T-helper 1 cell treated with Interleukin-12 subunit alpha and Interleukin-12 subunit beta and Interleukin-4 antibody, amounts not matched to agents 30 ng/mL and 1 ng/mL, for 36 hours (primary cell): ENCODE results near the gene NUDT9. TPM values are rescaled to one million over a fixed set of nuclear protein-coding genes. Genes with fewer than 3 reads are reported as not detected.
"Not testable (repeated sequence)": the region's sequence is repeated elsewhere in the genome, so short reads cannot be mapped to it uniquely, and the experiment has no call there.

Experiments
- intact Hi-C: fragments of 100-400 bp; cut with micrococcal nuclease; formaldehyde crosslinking; loops from one replicate; pipeline ENCODE4 v1.15.1; 2024
- total RNA-seq: library from RNA; stranded (reverse); gene quantifications from 2 replicates; pipeline ENCODE4 v1.2.3, GENCODE V29; 2022

Gene NUDT9, protein sequence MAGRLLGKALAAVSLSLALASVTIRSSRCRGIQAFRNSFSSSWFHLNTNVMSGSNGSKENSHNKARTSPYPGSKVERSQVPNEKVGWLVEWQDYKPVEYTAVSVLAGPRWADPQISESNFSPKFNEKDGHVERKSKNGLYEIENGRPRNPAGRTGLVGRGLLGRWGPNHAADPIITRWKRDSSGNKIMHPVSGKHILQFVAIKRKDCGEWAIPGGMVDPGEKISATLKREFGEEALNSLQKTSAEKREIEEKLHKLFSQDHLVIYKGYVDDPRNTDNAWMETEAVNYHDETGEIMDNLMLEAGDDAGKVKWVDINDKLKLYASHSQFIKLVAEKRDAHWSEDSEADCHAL
- 11.2 and 11.6 TPM in 2 replicates for total RNA-seq

DNA sequence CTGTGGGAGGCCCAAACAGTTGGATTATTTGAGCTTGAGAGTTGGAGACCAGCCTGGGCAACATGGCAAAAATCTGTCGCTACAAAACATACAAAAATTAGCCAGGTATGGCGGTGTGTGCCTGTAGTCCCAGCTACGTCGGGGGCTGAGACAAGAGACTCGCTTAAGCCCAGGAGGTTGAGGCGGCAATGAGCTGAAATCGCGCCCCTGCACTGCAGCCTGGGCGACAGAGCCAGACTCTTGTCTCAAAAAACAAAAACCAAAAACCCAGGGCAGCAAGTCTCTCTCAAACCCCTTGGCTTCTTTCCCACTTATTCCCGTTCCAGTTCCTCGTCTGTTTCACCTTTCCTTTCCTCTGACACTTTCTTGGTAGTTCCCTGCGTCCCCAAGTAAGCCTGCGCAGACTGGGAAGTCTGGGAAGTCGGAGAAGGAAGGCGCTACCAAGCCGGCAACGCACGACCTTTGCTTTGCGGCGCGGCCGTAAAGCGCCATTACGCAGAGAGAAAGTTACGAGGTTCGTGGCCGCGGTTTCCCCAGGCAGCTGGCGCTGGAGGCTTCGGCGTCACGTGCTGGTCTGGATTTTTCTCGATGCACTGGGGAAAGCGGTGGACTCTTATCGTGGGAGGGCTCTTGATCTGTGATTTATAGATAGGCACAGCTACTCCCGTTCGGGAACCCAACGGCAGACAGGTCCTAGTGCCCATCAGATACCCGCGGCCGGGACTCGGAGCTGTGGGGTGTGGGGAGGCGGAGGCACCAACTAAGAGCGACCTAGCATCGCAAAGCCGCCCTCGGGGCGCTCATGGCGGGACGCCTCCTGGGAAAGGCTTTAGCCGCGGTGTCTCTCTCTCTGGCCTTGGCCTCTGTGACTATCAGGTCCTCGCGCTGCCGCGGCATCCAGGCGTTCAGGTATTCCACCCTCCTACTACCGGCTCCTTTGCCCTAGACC is at the start of gene NUDT9:
Gene NUDT9, plus strand, starts transcription at position 470 of the 949 bp plus-strand sequence. Its CDS starts 333 bp downstream, at position 803.
- intact Hi-C loops, result loop anchor here (1.0 to 10.0 kb wide), 12 partner anchors 31 to 1400 kb away; partner anchors contain the start of genes HERC3, HERC5, HSD17B11 and KLHL8

DNA sequence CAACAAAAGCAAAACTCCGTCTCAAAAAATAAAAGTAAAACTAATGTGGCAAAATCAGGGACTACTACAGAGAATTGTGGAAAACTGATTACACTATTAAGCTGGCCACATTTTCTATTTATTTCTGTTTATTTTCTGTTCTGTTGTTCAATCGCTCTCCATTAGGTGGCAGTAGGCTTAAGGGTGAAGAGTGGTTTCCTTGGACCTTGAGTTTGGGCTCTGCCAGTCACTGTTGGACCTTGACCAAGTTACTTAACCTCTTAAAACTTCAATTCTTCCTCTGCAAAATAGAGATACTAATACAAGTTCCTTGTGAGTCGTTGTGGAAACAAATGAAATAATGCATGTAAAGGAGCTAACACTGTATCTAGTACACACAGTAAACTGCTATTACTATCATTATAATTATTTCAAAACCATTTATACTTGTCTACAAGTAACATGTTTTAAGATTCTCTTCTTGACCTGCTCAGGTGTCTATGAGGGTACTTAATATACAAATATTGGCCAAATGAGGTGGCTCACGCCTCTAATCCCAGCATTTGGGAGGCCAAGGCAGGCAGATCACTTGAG is 46.6 kb upstream of the NUDT9 start:
- intact Hi-C loops, result loop anchor here (1.0 to 5.0 kb wide), 3 partner anchors 15 to 471 kb away; partner anchors contain the start of gene HSD17B11

DNA sequence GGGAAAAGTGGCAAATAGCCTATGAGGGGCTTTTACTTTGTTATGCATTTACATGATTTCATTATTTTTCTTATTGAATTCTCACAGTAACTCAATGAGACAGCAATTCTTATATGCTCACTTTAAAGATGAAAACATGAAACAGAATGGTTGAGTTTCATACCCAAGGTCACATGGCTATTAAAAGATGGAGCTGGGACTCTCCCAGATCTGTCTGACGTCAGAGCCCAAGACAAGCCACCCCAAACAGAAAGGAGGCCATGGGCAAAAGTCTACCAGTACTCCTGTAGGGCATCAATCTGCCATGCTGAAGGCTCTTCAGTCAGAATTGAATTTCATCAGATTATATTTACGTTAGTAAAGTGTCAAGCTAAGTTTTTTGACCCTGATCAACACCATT is 44.6 kb upstream of the NUDT9 start:
- intact Hi-C loops, result loop anchor here (5.0 kb wide), 1 partner anchor 469 kb away; no protein-coding TSS in a partner anchor

DNA sequence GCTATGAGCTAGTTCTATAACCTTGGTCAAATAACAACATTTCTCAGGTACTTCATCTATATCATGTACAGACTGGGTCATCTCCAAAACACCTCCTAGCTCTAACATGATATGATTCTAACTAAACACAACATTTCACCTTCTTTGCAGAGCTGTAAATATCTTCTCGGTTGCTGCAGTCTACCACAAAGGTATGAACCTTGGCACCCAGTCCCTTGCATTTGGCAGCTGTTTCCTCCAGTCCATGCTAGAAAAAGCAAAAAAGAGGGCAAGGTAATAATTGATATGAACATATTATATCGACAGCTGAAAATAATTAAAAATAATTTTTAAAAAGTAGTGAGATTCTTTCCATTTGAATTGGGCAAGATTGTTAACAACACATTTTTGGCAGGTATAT is 40.3 kb upstream of the NUDT9 start:
- intact Hi-C loops, result no loop called here

DNA sequence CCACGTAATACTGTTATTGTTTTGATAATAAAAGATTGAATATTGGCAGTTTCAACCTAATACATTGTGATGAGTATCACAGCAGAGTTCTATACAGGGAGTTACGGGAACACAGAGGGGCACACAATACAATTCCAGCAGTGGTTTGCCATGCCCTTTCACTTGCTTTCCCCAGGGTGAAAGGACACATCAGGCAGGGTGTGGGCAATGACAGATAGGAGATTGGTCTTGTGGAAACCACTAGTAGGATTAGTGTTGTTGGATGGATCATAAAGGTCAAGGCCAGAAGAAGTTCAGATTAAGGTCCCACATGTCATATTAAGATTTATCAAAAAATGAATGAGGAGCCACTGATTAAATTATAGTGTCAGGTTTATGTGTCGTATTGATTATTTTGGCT is 39.4 kb upstream of the NUDT9 start:
- intact Hi-C loops, result no loop called here

DNA sequence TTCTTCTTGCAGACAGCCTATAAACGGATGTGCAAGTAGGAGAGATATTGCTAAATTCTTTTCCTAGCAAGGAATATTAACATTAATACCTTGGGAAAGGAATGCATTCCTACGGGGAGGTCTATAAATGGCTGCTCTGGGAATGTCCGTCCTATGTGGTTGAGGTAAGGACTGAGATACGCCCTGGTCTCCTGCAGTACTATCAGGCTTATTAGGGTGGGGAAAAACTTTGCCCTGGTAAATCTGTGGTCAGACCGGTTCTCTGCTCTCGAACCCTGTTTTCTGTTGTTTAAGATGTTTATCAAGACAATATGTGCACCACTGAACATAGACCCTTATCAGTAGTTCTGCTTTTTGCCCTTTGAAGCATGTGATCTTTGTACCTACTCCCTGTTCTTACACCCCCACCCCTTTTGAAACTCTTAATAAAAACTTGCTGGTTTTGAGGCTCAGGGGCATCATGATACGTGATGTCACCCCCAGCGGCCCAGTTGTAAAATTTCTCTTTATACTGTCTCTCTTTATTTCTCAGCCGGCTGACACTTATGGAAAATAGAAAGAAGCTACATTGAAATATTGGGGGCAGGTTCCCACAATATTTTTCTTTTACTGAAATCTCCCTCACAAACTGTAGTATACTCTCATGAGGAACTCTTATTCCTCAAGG is 37.8 kb upstream of the NUDT9 start:
- intact Hi-C loops, result not testable (repeated sequence)

DNA sequence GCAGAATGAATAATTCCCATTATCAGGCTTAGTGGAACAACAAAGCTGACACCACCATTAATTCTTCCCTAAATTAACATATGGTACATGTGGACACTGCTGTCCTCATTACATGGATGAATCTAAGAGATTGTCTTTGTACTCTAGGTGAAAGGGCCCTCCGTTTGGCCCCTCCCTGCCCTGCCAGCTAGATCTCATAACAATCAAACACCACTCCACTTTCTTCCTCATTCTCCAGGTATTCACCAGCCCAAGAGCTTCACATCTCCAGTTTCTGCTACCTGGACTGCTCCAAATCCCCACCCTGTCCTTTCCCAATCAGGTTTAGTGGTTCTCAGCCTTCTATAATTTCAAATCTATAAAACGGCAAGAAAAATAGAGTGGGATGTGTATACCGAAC is 35.1 kb upstream of the NUDT9 start:
- intact Hi-C loops, result no loop called here

DNA sequence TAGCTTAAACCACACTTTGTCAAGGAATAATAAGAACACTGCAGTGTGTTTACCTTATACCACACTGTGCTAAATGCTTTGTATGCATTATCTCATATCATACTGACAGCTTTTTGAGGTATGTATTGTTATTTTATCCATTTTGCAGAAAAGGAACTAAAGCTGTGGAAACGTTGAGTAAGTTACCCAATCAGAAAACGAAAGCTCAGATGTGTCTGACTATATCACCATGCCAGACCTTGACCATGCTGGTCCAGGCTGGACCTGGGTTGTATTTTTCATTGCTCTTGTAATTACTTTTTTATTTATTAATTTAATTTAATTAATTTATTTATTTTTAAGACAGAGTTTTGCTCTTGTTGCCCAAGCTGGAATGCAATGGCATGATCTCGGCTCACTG is 33.5 kb upstream of the NUDT9 start:
- intact Hi-C loops, result no loop called here

DNA sequence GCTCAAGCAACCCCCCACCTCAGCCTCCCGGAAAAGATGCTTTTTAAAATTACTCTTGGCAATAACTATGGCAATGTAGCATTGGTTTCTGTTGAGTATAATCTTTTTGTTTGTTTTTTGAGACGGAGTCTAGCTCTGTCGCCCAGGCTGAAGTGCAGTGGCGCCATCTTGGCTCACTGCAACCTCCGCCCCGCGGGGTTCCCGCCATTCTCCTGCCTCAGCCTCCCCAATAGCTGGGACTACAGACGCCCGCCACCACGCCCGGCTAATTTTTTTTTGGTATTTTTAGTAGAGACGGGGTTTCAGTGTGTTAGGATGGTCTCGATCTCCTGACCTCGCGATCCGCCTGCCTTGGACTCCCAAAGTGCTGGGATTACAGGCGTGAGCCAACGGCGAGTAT is 32.3 kb upstream of the NUDT9 start:
- intact Hi-C loops, result loop anchor here (2.0 to 10.0 kb wide), 5 partner anchors 153 to 1722 kb away; partner anchors contain the start of genes HERC3 and TIGD2

DNA sequence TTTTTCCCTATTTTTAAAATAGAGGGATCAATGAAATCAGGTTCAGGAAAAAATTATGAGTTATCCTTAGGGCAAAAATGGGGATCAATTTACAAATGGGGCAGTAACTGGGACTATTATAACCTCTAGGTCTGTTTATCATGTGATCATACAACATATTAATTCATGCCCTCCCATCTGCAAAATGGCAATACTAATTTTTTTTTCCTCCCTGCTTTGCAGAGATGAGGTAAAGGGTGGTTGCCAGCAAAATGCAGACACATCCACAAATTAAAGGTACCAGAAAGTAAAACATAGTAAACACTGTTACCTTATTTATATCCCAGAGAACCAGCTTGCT is 31.9 kb upstream of the NUDT9 start:
- intact Hi-C loops, result loop anchor here (2.0 to 10.0 kb wide), 5 partner anchors 153 to 1722 kb away; partner anchors contain the start of genes HERC3 and TIGD2

DNA sequence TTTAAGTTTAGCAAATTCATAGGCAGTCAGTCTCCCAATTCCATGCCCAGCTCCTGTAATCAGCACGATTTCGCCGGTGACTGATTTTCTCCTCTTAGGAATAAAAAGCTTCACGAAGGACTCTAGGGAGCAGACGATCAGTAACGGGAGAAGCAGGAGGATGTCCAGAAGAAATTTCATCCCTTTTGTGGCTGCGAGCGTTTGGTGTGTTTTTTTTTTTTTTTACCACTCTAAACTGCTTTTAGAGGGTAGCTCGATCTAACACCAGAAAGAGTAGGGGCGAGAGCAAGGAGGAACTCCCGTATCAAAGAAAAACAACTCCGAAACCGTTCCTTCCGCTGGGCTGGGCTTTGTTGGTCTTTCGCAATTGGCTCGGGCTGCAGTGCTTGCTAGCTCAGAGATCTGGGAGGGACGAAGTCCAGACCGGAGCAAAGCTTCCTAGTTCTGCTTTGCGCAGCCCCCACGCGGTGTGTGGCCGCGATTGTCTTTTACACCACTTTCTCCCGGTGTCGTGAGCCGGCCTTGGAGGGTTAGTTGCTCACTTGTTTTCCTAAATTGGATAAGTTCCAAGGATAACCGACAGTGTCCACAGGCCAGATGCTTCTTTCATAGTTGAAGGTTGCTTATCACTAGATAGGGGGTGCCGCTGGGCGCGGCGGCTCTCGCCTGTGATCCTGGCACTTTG is 31.3 kb upstream of the NUDT9 start, which contains the start of gene HSD17B11:
Gene HSD17B11, minus strand, starts transcription at position 298 of the 685 bp plus-strand sequence. Its CDS starts 118 bp downstream, at position 180.
- intact Hi-C loops, result loop anchor here (1.0 to 10.0 kb wide), 10 partner anchors 16 to 1721 kb away; partner anchors contain the start of genes HERC3, KLHL8, NUDT9 and TIGD2

DNA sequence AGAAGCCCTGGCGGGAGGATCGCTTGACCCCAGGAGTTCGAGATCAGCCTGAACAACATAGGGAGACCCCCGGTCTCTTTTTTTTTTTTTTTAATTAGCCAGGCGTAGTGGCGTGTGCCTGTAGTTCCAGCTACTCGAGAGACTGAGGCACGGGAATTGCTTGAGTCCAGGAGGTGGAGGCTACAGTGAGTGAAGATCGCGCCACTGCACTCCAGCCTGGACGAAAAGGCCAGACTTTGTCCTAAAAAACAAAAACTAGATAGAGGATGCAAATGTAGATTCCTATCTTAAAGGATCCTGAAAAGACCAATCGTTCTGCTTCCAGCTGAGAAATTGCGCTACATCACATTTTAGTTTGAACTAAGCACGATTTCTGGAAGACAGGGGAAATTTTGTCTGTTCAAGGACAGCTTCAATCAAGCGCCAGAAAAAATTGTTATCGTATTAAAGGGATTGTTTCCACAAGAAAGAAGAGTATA is 30.8 kb upstream of the NUDT9 start:
- intact Hi-C loops, result loop anchor here (1.0 to 10.0 kb wide), 10 partner anchors 16 to 1721 kb away; partner anchors contain the start of genes HERC3, KLHL8, NUDT9 and TIGD2

DNA sequence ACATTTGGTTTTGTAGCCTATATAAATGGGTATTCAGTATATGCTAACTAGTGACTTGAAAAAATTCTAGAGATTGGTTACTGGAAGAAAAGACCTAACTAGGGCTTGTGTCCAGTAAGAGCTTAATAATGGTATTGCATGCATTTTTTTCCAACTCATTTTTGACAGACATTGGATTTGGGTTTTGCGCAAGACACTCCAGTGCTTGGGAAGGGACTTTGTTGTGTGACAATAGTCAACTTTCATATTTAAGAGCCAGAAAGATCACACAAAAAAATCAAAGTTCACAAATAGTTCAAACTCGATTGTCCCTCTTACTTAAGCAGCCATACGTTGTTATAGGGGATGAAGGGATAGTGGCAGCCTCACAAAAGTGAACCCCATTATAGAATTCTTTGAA is 30.2 kb upstream of the NUDT9 start:
- intact Hi-C loops, result loop anchor here (5.0 to 10.0 kb wide), 3 partner anchors 155 to 1720 kb away; partner anchors contain the start of genes HERC3 and TIGD2

DNA sequence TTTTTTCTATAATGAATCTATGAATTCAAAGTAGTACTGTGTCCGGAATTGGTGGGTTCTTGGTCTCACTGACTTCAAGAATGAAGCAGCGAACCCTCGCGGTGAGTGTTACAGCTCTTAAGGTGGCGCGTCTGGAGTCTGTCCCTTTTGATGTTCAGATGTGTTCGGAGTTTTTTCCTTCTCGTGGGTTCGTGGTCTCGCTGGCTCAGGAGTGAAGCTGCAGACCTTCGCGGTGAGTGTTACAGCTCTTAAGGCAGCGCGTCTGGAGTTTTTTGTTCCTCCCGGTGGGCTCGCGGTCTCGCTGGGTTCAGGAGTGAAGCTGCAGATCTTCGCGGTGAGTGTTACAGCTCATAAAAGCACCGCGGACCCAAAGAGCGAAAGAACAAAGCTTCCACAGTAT is 27.3 kb upstream of the NUDT9 start:
- intact Hi-C loops, result loop anchor here (10.0 kb wide), 1 partner anchor 1200 kb away; the partner anchor contains the start of gene HERC3

DNA sequence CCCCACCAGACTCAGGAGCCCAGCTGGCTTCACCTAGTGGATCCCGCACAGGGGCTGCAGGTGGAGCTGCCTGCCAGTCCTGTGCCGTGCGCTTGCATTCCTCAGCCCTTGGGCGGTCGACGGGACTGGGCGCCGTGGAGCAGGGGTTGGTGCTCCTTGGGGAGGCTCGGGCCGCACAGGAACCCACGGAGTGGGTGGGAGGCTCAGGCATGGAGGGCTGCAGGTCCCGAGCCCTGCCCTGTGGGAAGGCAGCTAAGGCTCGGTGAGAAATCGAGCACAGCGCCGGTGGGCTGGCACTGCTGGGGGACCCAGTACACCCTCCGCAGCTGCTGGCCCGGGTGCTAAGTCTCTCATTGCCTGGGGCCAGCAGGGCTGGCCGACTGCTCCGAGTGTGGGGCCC is 26.5 kb upstream of the NUDT9 start:
- intact Hi-C loops, result loop anchor here (10.0 kb wide), 1 partner anchor 1199 kb away; the partner anchor contains the start of gene HERC3

DNA sequence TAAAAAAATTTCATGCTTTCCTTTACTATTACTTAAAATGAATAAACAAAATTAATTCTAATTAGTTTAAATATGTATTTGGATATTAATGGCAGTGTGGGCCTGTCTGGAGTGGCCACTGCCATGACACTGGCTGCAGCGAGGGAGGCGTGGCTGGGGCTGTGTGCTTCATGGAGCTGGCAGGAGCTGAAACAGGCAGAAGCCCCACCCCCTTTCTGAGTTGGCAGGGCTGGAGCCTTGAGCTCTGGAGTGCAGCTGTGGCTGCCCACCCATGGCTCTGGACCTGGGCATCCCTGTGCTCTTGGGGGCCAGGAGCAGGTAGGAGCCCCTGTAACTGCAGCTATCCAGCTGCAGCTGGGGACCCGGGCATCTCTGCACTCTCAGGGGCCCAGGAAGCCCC is 23.2 kb upstream of the NUDT9 start:
- intact Hi-C loops, result loop anchor here (10.0 kb wide), 1 partner anchor 1196 kb away; the partner anchor contains the start of gene HERC3

DNA sequence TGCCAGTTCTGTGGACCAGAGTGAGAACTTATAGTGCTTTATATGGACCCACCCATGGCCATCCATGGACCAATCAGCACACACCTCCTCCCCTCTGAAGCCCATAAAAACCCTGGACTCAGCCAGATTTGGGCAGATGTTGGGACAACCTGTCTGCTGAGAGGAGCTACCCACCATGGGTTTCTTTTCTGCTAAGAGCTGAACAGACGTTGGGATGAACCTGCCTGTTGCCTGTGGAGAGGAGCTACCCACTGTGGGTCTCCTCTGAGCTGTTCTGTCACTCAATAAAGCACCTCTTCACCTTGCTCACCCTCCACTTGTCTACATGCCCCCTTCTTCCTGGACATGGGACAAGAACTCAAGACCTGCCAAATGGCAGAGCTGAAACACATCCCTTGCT is 22.4 kb upstream of the NUDT9 start:
- intact Hi-C loops, result loop anchor here (10.0 kb wide), 1 partner anchor 1195 kb away; the partner anchor contains the start of gene HERC3

DNA sequence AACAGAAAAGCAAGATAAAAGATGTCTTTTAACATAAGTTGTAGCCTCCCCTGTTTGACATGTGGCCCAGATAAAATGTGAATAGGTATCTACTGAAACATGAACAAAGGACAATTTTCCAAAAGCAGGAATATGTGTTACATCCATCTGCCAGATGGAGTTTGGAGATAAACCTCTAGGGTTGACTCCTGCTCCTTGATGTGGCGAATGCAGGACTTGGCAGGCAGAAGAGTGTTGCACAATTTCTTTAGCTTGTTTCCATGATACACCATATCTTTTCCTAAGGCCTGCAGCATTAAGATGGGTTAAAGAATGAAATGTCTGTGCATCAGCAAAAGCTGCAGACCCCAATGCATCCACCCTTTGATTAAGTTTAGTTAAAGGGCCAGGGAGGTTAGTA is 18.6 kb upstream of the NUDT9 start:
- intact Hi-C loops, result not testable (repeated sequence)

DNA sequence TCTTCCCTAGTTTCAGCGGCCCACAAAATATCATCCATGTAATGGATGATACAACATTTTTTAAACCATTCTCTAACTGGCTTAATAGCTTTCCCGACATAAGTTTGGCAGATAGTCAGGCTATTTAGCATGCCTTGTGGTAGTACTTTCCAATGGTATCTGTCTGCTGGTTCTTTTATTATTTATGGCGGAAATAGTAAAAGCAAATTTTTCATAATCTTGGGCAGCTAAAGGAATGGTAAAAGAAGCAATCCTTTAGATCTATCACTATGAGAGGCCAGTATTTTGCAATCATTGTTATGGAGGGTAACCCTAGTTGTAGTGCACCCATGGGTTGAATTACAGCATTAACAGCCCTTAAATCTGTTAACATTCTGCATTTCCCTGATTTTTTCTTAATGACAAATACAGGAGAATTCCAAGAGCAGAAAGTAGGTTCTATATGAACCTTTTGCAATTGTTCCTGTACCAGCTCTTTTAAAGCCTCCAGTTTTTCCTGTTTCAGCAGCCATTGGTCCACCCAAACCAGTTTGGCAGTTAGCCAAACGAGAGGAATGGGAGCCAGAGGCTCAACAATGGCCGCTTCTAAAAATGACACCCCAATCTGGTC is 17.1 kb upstream of the NUDT9 start:
- intact Hi-C loops, result no loop called here
